ENCODE measurements around the gene HSBP1.

DNA sequence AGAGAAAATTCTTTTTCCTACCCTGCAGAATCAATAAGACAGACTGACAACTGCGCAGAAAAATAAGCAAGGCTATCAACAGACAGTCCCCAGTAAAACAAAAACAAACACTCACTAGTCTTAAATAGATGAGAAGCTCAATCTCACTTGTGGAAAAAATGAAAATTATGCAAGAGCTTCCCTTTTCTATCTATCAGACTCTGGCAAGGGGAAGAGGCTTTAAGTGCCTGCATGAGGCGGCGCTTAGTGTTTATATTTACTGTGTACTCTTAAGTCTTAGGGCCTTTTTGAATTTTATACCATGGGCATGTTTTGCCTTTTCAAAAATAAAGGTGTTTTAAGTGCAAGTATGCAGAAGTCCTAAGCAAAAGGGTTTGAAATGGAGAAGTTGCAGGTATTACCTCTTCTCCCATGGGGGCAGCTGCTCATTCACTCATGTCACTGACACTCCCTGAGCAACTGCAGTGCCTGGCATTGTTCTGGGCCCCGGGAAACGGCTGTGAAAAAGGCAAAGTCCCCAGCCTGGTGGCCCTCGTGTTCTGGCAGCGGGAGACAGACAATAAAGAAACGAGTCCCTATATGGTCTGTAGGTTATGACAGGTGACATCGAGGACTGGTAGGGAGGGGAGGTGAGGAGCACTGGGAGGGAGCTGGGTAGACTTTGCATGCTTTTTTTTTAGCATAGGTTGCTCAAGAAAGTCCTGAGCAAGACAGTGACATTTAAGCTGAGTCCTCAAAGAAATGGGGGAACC is 35.2 kb downstream of the HSBP1 start:
- TF ChIP-seq, protein P1, sequence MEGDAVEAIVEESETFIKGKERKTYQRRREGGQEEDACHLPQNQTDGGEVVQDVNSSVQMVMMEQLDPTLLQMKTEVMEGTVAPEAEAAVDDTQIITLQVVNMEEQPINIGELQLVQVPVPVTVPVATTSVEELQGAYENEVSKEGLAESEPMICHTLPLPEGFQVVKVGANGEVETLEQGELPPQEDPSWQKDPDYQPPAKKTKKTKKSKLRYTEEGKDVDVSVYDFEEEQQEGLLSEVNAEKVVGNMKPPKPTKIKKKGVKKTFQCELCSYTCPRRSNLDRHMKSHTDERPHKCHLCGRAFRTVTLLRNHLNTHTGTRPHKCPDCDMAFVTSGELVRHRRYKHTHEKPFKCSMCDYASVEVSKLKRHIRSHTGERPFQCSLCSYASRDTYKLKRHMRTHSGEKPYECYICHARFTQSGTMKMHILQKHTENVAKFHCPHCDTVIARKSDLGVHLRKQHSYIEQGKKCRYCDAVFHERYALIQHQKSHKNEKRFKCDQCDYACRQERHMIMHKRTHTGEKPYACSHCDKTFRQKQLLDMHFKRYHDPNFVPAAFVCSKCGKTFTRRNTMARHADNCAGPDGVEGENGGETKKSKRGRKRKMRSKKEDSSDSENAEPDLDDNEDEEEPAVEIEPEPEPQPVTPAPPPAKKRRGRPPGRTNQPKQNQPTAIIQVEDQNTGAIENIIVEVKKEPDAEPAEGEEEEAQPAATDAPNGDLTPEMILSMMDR (IDR thresholded peaks at IDR 0.05), result no peak
- TF ChIP-seq ZFX (IDR thresholded peaks at IDR 0.05; ENCODE audit: borderline replicate concordance), result no peak
